GM21447 (cell line): ENCODE measurements around the gene LIN52.

Experiments used
- ATAC-seq: cut with Tn5 transposase; IDR thresholded peaks from one replicate; pipeline ENCODE4 v1.9.1; 2021; ENCODE audit not compliant: unreplicated experiment

The LIN52 gene

GRCh38 chr14:74231784-74232183, 147.0 kb downstream of the LIN52 start:
- no peak for ATAC-seq

- ATAC-seq: no peak
Measured at GRCh38 chr14:74235017-74235416, 150.3 kb downstream of the LIN52 start.

GRCh38 chr14:74237441-74237840, 152.7 kb downstream of the LIN52 start:
- no peak for ATAC-seq

- ATAC-seq: no peak
Measured at GRCh38 chr14:74238974-74239847, 154.5 kb downstream of the LIN52 start, which contains the start of gene VSX2. Gene VSX2 (plus strand): TSS chr14:74239449. CDS start chr14:74239562, 113 bp downstream.

- ATAC-seq: no peak
Measured at GRCh38 chr14:74239848-74240793, 155.4 kb downstream of the LIN52 start.

- no peak for ATAC-seq
Measured at GRCh38 chr14:74240794-74241651, 156.3 kb downstream of the LIN52 start.

- no peak for ATAC-seq
Measured at GRCh38 chr14:74241652-74242017, 156.9 kb downstream of the LIN52 start.

- ATAC-seq: no peak
Measured at GRCh38 chr14:74242021-74242779, 157.4 kb downstream of the LIN52 start.

- ATAC-seq: no peak
Measured at GRCh38 chr14:74242780-74243042, 158.0 kb downstream of the LIN52 start.

GRCh38 chr14:74243051-74243450, 158.3 kb downstream of the LIN52 start:
- no peak for ATAC-seq

GRCh38 chr14:74244115-74244514, 159.4 kb downstream of the LIN52 start:
- ATAC-seq: no peak

GRCh38 chr14:74245292-74245691, 160.5 kb downstream of the LIN52 start:
- no peak for ATAC-seq

- no peak for ATAC-seq
Measured at GRCh38 chr14:74246542-74246941, 161.8 kb downstream of the LIN52 start.

GRCh38 chr14:74248017-74248416, 163.3 kb downstream of the LIN52 start:
- no peak for ATAC-seq

GRCh38 chr14:74249433-74250375, 164.9 kb downstream of the LIN52 start:
- ATAC-seq: no peak
